GM13976 (cell line): ENCODE data around the gene ZNF526.

Source experiments
- DNase-seq: peaks from one replicate; pipeline ENCODE4 v3.0.0; 2012; ENCODE audit warnings: low spot score
- CTCF ChIP-seq: IDR thresholded peaks from 2 replicates; pipeline ENCODE4 v1.5.1; 2012; ENCODE audit warnings: borderline replicate concordance, mild to moderate bottlenecking; ENCODE audit not compliant: insufficient read depth; ENCODE audit errors: extremely low read depth, missing control alignments, control extremely low read depth
- in situ Hi-C: fragments of 300-500 bp; cut with MboI; formaldehyde crosslinking; loops from one replicate; pipeline ENCODE4 v1.12.0; 2022; ENCODE audit warnings: low sequenced_read_pairs, mixed read lengths, inconsistent platforms; ENCODE audit not compliant: unreplicated experiment

ZNF526 gene

GRCh38 chr19:42250183-42250665, 30.1 kb downstream of the ZNF526 start:
- in situ Hi-C loops: no loop called here
- TF ChIP-seq CTCF: no peak
- DNase-seq: no peak

GRCh38 chr19:42250666-42251531, 30.8 kb downstream of the ZNF526 start:
- DNase-seq: no peak
- TF ChIP-seq CTCF: no peak
- in situ Hi-C loops: no loop called here

GRCh38 chr19:42251572-42252358, 31.7 kb downstream of the ZNF526 start:
- in situ Hi-C loops: no loop called here
- no peak for DNase-seq

GRCh38 chr19:42252365-42253244, 32.5 kb downstream of the ZNF526 start:
- TF ChIP-seq CTCF: no peak
- in situ Hi-C loops: no loop called here
- no peak for DNase-seq

More at GRCh38 chr19:42251572-42252358, 31.7 kb downstream of the ZNF526 start:
- no peak for TF ChIP-seq CTCF

GRCh38 chr19:42253245-42254088, 33.4 kb downstream of the ZNF526 start:
- in situ Hi-C loops: no loop called here
- TF ChIP-seq CTCF: no peak
- peak; percentile 77 for DNase-seq
